HFF-Myc (cell line): ENCODE data around the gene PTPRN2.

Experiments used
- DNase-seq: peaks from one replicate; pipeline ENCODE4 v3.0.0-alpha.2; 2011; ENCODE audit warnings: low read depth; ENCODE audit errors: extremely low read depth
- H3K4me3 ChIP-seq: replicated peaks from 2 replicates; pipeline ENCODE4 v1.5.1; 2011; ENCODE audit warnings: low read depth, mild to moderate bottlenecking, control low read depth, low read length
- CTCF ChIP-seq: IDR thresholded peaks from 2 replicates; pipeline ENCODE4 v1.5.1; 2012; ENCODE audit warnings: mild to moderate bottlenecking, low read depth, low read length, control low read depth; ENCODE audit errors: missing control alignments

PTPRN2 gene

GRCh38 chr7:157619753-157620525, 967.7 kb downstream of the PTPRN2 start:
- DNase-seq = no peak
- TF ChIP-seq CTCF = no peak
- no peak overlapping the region for H3K4me3 ChIP-seq

DNA sequence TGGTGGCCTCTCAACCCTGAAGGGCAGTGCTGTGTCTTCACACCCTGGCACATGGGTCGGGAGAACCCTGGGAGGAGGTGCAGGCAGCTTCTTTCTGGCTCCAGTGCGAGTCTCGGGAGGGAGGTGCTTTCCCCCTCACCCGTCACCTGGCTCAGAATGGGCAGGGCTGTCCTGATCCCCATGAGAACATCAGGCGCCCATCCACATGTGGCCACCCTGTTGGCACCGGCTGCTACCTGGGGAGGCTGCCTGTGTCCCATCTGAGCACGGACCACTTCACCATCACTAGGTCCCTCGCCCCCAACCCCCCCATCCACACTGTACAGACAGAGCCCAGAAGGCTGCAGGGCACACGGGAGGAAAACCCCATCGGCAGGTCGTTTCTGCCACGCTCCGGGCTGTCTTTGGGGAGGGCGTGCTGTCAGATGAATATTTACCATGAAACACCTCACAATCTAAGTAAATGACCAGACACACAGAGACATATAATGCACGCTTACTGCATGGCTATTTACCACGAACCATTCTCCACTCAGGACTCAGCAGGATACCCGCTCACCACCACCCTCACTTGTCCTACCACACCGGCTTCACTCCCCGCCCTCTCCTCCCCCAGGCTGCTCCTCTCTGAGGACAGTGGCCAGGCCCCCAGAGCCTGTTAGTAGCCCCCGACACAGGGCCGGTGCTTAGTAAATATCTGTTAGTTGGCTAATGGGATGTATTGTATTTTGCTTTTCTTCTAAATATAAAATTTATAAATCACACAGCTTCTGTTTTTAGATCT, 968.6 kb downstream of the PTPRN2 start:
- no peak overlapping the region for H3K4me3 ChIP-seq
- DNase-seq = no peak
- no peak for TF ChIP-seq CTCF

GRCh38 chr7:157618091-157618726, 969.4 kb downstream of the PTPRN2 start:
- no peak for TF ChIP-seq CTCF
- no peak overlapping the region for H3K4me3 ChIP-seq
- no peak for DNase-seq

DNA sequence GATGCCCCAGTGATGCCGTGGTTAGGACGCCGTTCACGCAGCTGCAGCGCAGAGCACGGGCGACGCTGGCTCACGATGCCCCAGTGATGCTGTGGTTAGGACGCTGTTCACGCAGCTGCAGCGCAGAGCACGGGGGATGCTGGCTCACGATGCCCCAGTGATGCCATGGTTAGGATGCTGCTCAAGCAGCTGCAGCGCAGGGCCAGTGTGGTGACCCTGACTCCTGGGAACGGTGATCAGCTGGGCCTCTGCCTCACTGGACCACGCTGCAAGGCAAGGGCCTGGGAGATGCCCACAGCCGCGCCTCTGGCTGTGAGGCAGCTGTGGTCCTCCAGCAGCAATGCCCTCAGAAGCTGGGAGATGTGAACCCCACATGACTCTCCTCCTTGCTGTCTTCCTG, 970.2 kb downstream of the PTPRN2 start:
- no peak overlapping the region for H3K4me3 ChIP-seq
- no peak for DNase-seq
- no peak for TF ChIP-seq CTCF

GRCh38 chr7:157616931-157617330, 970.7 kb downstream of the PTPRN2 start:
- no peak for TF ChIP-seq CTCF
- no peak overlapping the region for H3K4me3 ChIP-seq
- DNase-seq = no peak

DNA sequence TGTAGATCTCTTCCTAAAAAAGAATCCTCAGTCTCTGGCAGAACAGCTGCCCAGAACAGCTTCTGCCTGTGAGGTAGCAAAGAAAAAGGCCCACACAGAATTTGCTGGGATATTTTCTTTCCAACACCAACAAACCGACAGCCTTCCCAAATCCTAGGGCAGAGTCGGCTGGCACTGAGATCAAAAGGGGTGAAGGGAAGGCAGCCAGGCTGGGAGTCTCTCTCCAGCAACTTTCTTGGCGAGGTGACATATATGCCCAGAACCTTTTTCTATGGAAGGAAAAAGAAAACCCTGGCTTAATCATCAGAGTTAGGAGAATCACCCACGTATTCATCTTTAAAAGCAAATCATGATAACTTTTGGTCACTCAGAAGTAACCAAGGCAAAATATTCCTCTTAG, 971.2 kb downstream of the PTPRN2 start:
- no peak overlapping the region for H3K4me3 ChIP-seq
- no peak for TF ChIP-seq CTCF
- DNase-seq = no peak
